Measurements from ENCODE around the gene MEST. TPM values are rescaled to one million over a fixed set of nuclear protein-coding genes. Genes with fewer than 3 reads are reported as not detected.
"Not testable (repeated sequence)": the region's sequence is repeated elsewhere in the genome, so short reads cannot be mapped to it uniquely, and the experiment has no call there.

The MEST gene
- polyA plus RNA-seq, 3 donors = 1.1 to 3.1 (median 1.8) TPM

- intact Hi-C loops (cut with micrococcal nuclease) = no loop called here
- Mint-ChIP-seq H3K4me1 (no peaks in the 10 kb centered on the region), H3K4me3 (no peak overlapping the region), H3K27me3 (ENCODE audit: low read depth in 3 of 3) (no peaks in the 10 kb centered on the region), H3K27ac (no peak overlapping the region), H3K9me3 (no peaks in the 10 kb centered on the region), H3K36me3 (peaks cover 40 to 48% of the 10 kb centered on the region in 2 donors)
- Histone ChIP-seq H3K4me1 (ENCODE audit: control insufficient read depth in 1 of 2, insufficient read depth in 2 of 2, low read length in 2 of 2) (no peaks in the 10 kb centered on the region), H3K27me3 (ENCODE audit: control insufficient read depth in 2 of 2, insufficient read depth in 2 of 2, low read length in 2 of 2) (no peaks in the 10 kb centered on the region), H2AFZ (ENCODE audit: insufficient read depth, low read depth, low read length, poor library complexity, severe bottlenecking) (no peak overlapping the region), H3K9me3 (replicated peaks in 1 of 2; ENCODE audit: control insufficient read depth in 1 of 2, insufficient read depth in 1 of 2, low read length in 2 of 2) (no peaks in the 10 kb centered on the region), H4K20me1 (ENCODE audit: insufficient read depth, low read length) (no peaks in the 10 kb centered on the region), H3K4me3 (replicated peaks in 1 of 3; ENCODE audit: low read depth in 2 of 3, low read length in 3 of 3) (no peak overlapping the region), H3K27ac (ENCODE audit: low read depth in 1 of 2, low read length in 2 of 2) (no peak overlapping the region), H3K79me2 (ENCODE audit: insufficient read depth, low read length) (no peaks in the 10 kb centered on the region), H3K9ac (ENCODE audit: insufficient read depth, low read length, poor library complexity, severe bottlenecking) (no peak overlapping the region), H3K36me3 (replicated peaks in 1 of 2; ENCODE audit: control insufficient read depth in 1 of 2, insufficient read depth in 2 of 2, low read length in 2 of 2) (peaks cover 18 to 76% of the 10 kb centered on the region in 2 donors), H3K4me2 (replicated peaks; ENCODE audit: extremely low read depth, low read length, poor library complexity, severe bottlenecking) (no peak overlapping the region)
- TF ChIP-seq, protein P1, sequence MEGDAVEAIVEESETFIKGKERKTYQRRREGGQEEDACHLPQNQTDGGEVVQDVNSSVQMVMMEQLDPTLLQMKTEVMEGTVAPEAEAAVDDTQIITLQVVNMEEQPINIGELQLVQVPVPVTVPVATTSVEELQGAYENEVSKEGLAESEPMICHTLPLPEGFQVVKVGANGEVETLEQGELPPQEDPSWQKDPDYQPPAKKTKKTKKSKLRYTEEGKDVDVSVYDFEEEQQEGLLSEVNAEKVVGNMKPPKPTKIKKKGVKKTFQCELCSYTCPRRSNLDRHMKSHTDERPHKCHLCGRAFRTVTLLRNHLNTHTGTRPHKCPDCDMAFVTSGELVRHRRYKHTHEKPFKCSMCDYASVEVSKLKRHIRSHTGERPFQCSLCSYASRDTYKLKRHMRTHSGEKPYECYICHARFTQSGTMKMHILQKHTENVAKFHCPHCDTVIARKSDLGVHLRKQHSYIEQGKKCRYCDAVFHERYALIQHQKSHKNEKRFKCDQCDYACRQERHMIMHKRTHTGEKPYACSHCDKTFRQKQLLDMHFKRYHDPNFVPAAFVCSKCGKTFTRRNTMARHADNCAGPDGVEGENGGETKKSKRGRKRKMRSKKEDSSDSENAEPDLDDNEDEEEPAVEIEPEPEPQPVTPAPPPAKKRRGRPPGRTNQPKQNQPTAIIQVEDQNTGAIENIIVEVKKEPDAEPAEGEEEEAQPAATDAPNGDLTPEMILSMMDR (IDR thresholded peaks at IDR 0.05) = no peak
- DNase-seq = no peak
- 93% methylated on average over 2 of the region's 3 CpGs for WGBS (ENCODE audit: insufficient coverage)
Measured at GRCh38 chr7:130506358-130506757, 14.5 kb downstream of the MEST start.

DNA sequence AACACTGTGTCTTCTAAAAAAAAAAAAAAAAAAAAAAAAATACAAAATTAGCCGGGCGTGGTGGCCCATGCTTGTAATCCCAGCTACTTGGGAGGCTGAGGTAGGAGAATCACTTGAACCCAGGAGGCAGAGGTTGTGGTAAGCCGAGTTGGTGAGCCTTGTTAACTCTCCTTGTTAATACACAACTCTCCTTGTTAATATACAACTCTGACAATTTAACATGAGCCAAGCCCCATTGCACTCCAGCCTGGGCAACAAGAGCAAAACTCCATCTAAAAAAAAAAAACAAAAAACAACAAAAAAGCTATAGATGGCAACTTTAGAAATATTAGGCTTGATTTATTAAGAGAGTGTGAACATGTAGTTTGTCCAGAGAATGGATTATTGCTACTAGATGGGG, 20.2 kb downstream of the MEST start:
- H3K27me3 ChIP-seq (ENCODE audit: control insufficient read depth in 2 of 2, insufficient read depth in 2 of 2, low read length in 2 of 2); H3K79me2 ChIP-seq (ENCODE audit: insufficient read depth, low read length); H3K27ac ChIP-seq (ENCODE audit: low read depth in 1 of 2, low read length in 2 of 2); H3K9ac ChIP-seq (ENCODE audit: insufficient read depth, low read length, poor library complexity, severe bottlenecking); intact Hi-C loops (cut with micrococcal nuclease); DNase-seq; H2AFZ ChIP-seq (ENCODE audit: insufficient read depth, low read depth, low read length, poor library complexity, severe bottlenecking); H4K20me1 ChIP-seq (ENCODE audit: insufficient read depth, low read length); H3K4me1 ChIP-seq (ENCODE audit: control insufficient read depth in 1 of 2, insufficient read depth in 2 of 2, low read length in 2 of 2); H3K4me1 Mint-ChIP-seq; H3K27me3 Mint-ChIP-seq (ENCODE audit: low read depth in 3 of 3); H3K4me3 Mint-ChIP-seq; H3K4me3 ChIP-seq (replicated peaks in 1 of 3; ENCODE audit: low read depth in 2 of 3, low read length in 3 of 3); H3K27ac Mint-ChIP-seq; H3K9me3 Mint-ChIP-seq; H3K4me2 ChIP-seq (replicated peaks; ENCODE audit: extremely low read depth, low read length, poor library complexity, severe bottlenecking); H3K9me3 ChIP-seq (replicated peaks in 1 of 2; ENCODE audit: control insufficient read depth in 1 of 2, insufficient read depth in 1 of 2, low read length in 2 of 2): not testable (repeated sequence)
- H3K36me3 Mint-ChIP-seq = peaks cover 18% of the 10 kb centered on the region in 2 donors
- peaks cover 8 to 51% of the 10 kb centered on the region in 2 donors for H3K36me3 ChIP-seq (replicated peaks in 1 of 2; ENCODE audit: control insufficient read depth in 1 of 2, insufficient read depth in 2 of 2, low read length in 2 of 2)
- no CpG with 5 or more reads among the region's 3 CpGs for WGBS (ENCODE audit: insufficient coverage)
